ENCODE data around the gene PKHD1.
"Not testable (repeated sequence)": the region's sequence is repeated elsewhere in the genome, so short reads cannot be mapped to it uniquely, and the experiment has no call there.

Gene PKHD1

DNA sequence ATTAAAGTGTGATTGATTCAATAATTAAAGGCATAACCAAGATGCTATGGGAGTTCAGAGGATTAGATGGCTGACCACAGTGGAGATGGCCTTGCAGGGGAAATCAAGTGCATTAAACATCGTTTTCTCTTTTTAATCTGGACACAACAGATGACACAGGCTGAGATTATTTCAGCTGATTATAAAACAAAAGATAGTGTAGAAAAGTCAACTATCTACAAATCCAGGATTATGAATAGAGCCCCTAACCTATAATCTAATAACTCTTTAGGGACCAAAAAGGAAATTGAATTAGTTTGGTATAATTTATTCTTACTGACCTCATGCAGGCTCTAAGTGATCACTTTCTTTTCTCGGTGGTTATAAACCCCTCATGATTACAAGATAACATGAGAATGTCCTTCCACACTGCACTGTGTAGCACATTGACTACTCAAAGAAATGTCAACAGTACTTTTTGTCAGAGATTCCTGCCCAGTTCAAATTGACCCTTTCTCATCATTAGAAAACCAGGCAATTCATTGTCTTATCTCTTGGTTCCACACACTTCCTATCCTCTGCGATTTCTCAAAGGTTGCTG lies 122.1 kb downstream of the PKHD1 start:
- H3K9me3 Mint-ChIP-seq, result no peaks in the 10 kb centered on the region
- no peak for DNase-seq
- H3K27ac Mint-ChIP-seq, result no peak overlapping the region
- no peak for ATAC-seq
- H3K36me3 Mint-ChIP-seq (ENCODE audit: low read depth), result no peaks in the 10 kb centered on the region
- no peaks in the 10 kb centered on the region for H3K4me1 Mint-ChIP-seq
- peaks cover 3% of the 10 kb centered on the region for H3K27me3 Mint-ChIP-seq
- H3K4me3 Mint-ChIP-seq, result no peak overlapping the region

DNA sequence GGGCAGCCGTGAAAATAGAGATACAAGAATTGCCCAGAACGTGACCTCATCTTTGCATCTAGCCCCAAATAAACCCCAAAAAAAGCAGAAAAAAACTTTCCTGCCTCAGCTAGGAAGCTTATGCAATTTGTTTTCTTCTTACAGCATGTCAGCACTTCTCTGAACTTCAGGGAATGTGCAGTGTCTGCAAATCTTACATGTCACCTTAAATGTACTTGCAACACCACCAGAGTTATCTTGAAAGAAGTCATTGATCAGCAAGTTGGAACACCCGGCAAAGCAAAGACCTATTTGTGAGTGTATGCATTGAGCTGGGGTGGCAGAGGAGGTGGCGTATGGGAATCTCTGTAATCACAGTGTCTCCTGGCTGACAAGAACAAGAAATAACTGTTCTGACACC lies 123.4 kb downstream of the PKHD1 start:
- no peaks in the 10 kb centered on the region for H3K9me3 Mint-ChIP-seq
- no peak for ATAC-seq
- no peak overlapping the region for H3K4me3 Mint-ChIP-seq
- no peaks in the 10 kb centered on the region for H3K36me3 Mint-ChIP-seq (ENCODE audit: low read depth)
- no peak for DNase-seq
- H3K27ac Mint-ChIP-seq, result no peak overlapping the region
- H3K27me3 Mint-ChIP-seq, result peaks cover 8% of the 10 kb centered on the region
- H3K4me1 Mint-ChIP-seq, result no peaks in the 10 kb centered on the region

DNA sequence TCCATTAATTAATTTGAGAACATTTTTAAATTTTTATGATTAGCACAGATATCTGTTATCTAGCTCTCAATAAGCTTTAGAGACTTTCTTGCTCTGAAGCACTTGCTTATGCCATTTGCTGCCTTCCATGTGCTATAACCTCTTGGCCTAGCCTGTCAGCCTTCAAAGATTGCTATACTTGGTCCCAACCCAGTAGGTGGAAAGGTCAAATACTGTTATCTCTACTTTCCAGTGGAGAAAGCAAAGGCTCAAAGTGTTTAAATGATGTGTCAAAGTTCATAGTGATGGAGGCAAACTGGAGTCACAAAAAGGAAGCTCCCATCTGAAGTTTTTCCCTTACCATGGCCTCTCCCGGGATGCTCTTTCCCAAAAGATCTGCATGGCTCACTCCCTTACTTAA lies 125.1 kb downstream of the PKHD1 start:
- no peak for DNase-seq
- no peak for ATAC-seq
- Mint-ChIP-seq H3K36me3 (ENCODE audit: low read depth) (no peaks in the 10 kb centered on the region), H3K27me3 (peaks cover 12% of the 10 kb centered on the region), H3K9me3 (no peaks in the 10 kb centered on the region), H3K4me3 (no peak overlapping the region), H3K4me1 (no peaks in the 10 kb centered on the region), H3K27ac (no peak overlapping the region)

DNA sequence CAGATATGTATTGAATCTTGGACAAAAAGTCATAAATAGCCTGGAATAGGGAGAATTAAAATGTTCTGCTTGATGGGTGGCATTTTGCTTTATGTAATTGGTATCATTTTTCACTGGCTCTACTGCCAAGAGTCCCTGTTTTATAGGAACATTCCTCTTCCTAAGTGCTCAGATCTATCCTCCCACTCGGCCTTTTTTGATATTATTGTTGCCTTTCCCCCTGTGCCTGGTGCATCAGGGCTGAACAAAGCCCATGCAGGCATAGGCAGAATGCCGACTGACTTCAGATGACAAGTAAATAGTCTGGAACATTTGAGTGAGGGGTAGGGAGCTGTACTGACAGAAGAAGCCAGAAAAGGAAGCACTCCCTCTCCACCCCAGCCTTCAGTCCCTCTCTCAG lies 127.0 kb downstream of the PKHD1 start:
- Mint-ChIP-seq H3K27ac (no peak overlapping the region), H3K4me3 (no peak overlapping the region), H3K9me3 (no peaks in the 10 kb centered on the region), H3K4me1 (no peaks in the 10 kb centered on the region), H3K36me3 (ENCODE audit: low read depth) (no peaks in the 10 kb centered on the region), H3K27me3 (peaks cover 14% of the 10 kb centered on the region)
- ATAC-seq (no peak), DNase-seq (no peak)

DNA sequence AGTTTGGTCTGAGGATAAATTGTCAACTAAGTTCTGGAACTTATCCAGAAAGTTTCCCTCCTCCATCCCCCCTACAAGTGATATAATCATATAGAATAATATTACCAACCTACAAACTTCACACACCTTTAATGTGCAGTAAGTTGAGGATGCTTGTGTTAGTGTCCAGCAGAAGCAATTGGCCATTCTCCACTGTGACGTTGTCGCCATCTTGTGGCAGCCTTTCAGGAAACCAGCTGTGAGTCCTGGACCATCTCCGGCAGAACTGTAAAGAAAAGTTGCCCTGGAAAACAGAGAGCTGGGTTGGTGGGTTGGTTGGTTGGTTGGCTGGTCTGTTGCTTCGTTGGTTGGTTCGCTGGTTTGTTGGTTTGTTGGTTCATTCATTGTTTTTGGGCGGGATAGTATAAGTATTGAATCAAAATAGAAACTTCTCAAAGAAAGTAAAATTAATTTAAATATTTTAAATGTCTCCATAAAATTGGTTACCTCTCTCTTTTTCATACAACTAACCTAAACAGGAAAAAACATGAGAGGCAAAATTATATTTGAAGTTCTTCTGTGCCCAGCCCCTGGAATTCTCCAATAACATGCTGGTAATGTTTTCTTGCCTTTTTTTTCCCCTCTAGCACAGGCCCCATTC lies 127.5 kb downstream of the PKHD1 start:
- Mint-ChIP-seq H3K27ac (no peak overlapping the region), H3K4me3 (no peak overlapping the region), H3K27me3 (peaks cover 14% of the 10 kb centered on the region), H3K36me3 (ENCODE audit: low read depth) (no peaks in the 10 kb centered on the region), H3K4me1 (no peaks in the 10 kb centered on the region), H3K9me3 (no peaks in the 10 kb centered on the region)
- ATAC-seq (no peak), DNase-seq (peak; percentile 57)

DNA sequence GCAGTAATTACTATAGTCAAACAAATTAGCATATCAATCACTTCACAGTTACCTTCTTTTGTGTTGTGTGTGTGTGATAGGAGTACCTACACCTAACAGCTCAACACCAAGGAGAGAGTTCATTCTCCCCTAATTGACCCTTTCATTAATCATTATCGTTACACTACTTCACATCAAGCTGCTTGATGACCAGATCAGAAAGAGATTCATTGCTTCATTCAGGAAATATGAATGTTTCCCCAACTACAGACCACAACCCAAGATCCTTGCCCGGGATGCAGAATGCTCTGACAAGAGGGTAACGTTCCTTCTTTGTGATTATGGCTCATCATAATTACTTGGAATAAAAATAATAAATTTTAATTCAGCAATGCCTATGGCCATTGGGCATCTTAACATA lies 132.7 kb downstream of the PKHD1 start:
- H3K9me3 Mint-ChIP-seq, result no peaks in the 10 kb centered on the region
- no peaks in the 10 kb centered on the region for H3K36me3 Mint-ChIP-seq (ENCODE audit: low read depth)
- H3K27ac Mint-ChIP-seq, result no peak overlapping the region
- peaks cover 8% of the 10 kb centered on the region for H3K27me3 Mint-ChIP-seq
- no peak for ATAC-seq
- H3K4me3 Mint-ChIP-seq, result no peak overlapping the region
- H3K4me1 Mint-ChIP-seq, result no peaks in the 10 kb centered on the region
- DNase-seq, result no peak

DNA sequence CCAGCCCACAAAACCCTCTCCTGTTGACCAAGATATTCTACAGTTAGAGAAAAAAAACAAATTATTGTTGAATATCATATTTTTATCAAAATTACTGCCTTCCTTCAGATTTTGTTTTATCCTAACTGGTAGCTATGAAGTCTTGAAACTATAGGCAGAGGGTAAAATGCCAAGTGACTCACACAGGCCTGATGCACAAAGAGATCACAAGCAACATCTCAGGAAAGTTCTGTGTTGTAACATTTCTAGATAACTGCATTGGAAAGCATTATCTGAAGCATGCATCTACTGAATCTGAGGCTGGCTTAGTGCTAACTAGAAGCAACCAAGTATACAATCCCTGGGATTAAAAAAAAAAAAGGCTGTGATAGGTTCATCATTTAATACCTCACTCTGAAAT lies 134.2 kb downstream of the PKHD1 start:
- Mint-ChIP-seq H3K27ac (no peak overlapping the region), H3K27me3 (peaks cover 5% of the 10 kb centered on the region), H3K4me3 (no peak overlapping the region), H3K4me1 (no peaks in the 10 kb centered on the region), H3K36me3 (ENCODE audit: low read depth) (no peaks in the 10 kb centered on the region), H3K9me3 (no peaks in the 10 kb centered on the region)
- DNase-seq (no peak), ATAC-seq (no peak)

DNA sequence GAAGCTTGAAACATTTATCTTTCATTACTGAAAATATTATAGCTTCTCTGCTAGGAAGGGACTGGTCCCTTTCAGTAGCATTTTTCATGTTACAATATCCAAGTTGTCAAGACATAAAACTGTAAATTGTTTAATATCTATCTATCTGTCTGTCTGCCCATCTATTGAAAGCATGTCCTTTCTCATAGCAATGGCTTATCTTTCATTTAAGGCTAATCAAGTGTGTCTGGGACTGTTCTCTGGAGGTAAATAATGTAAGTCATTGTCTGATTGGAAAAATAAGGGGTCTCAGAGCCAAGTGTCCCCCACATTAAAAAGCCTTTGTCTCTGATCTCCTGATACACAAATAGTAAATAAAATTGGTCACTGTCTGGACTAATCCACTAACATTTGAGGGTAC lies 135.5 kb downstream of the PKHD1 start:
- H3K27me3 Mint-ChIP-seq, result no peaks in the 10 kb centered on the region
- H3K9me3 Mint-ChIP-seq, result no peaks in the 10 kb centered on the region
- no peak for DNase-seq
- H3K4me3 Mint-ChIP-seq, result no peak overlapping the region
- no peaks in the 10 kb centered on the region for H3K4me1 Mint-ChIP-seq
- no peak overlapping the region for H3K27ac Mint-ChIP-seq
- no peak for ATAC-seq
- no peaks in the 10 kb centered on the region for H3K36me3 Mint-ChIP-seq (ENCODE audit: low read depth)

DNA sequence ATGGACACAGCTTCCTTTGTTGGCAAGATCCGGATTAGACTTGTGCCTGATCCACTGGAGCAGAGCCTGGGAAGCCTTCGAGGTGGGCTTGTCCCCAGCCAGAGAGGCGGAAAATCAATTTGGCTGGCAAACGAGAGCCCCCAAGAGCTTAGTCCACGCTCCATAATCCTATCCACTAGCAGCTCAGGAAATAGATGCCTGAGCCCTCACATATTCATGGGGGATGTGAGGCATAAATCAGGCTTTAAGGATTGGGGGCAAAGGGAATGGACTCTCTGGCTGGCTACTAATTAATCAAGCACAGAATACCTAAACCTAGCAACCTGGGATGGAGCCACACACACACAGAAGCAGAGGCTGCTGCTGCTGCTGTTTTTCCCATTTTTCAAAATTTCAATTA lies 137.9 kb downstream of the PKHD1 start:
- ATAC-seq (no peak), DNase-seq (no peak)
- no peak overlapping the region for H3K27ac Mint-ChIP-seq
- H3K36me3 Mint-ChIP-seq (ENCODE audit: low read depth), result no peaks in the 10 kb centered on the region
- no peak overlapping the region for H3K4me3 Mint-ChIP-seq
- no peaks in the 10 kb centered on the region for H3K27me3 Mint-ChIP-seq
- H3K9me3 Mint-ChIP-seq, result no peaks in the 10 kb centered on the region
- H3K4me1 Mint-ChIP-seq, result no peaks in the 10 kb centered on the region

DNA sequence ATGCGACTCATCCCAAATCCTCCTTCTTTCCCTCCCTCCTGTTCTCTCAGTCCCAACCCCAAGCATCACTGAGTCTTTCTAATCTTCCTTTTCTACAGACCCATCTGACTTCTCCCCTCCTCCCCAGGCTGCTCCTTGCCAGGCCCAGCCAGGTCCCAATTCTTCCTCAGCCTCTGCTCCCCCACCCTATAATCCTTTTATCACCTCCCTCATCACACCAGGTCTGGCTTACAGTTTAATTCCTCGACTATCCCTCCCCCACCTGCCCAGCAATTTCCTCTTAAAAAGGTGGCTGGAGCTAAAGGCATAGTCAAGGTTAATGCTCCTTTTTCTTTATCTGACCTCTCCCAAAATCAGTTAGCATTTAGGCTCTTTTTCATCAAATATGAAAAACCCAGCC lies 147.7 kb downstream of the PKHD1 start:
- H3K36me3 Mint-ChIP-seq (ENCODE audit: low read depth); H3K27ac Mint-ChIP-seq; H3K9me3 Mint-ChIP-seq; H3K4me1 Mint-ChIP-seq; H3K27me3 Mint-ChIP-seq; ATAC-seq; DNase-seq; H3K4me3 Mint-ChIP-seq: not testable (repeated sequence)

DNA sequence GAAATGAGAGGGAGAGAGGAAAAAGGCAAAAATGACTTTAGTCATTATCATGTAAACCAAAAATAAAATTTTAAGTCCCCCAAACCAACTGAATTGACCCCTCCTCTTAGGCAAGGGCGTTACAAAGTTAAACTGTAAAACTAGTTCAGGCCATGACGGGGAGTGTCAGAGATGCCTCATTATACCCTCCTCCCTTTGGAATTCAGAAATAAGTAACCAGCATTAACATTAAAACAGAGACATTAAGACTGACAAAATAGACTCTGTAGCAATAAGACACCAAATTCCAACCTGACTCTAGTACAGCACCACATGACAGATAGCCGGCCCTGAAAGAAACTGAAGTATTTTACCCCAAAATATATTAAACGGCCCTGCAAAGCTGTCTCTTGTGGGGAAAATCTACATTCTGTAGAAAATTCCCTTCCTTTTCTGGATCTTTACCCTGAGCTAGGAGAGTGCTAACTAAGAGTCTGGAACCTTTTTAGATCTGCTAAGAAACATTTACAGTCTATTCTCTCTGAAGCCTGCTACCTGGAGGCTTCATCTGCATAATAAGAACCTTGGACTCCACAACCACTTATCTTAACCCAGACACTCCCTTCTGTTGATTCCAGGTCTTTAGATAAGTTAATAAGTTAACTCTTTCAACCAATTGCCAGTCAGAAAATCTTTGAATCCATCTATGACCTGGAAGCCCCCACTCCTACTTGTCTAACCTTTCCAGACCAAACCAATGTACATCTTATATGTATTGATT lies 150.7 kb downstream of the PKHD1 start:
- no peak overlapping the region for H3K4me3 Mint-ChIP-seq
- no peak for ATAC-seq
- no peak for DNase-seq
- H3K36me3 Mint-ChIP-seq (ENCODE audit: low read depth), result no peaks in the 10 kb centered on the region
- no peaks in the 10 kb centered on the region for H3K4me1 Mint-ChIP-seq
- H3K9me3 Mint-ChIP-seq, result no peaks in the 10 kb centered on the region
- H3K27ac Mint-ChIP-seq, result no peak overlapping the region
- H3K27me3 Mint-ChIP-seq, result no peaks in the 10 kb centered on the region

DNA sequence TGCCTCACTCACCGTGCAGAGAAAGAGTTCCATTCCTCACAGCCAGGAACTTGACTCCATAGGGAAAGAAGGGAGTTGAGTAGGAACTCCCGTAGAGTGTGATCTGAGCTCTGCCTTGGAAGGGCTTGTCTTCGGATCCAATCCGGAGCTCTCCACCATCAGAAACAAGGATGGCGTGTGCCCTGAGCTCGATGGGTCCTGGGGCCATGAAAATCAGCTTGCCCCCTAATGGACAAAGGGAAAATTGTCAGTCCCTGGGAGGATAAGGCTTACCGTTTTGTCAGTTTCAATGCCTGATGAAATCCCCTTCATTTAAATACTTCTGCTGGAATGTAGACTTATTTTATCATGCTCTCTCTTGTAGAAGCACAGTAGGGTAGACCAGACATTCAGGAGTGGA lies 153.3 kb downstream of the PKHD1 start:
- no peaks in the 10 kb centered on the region for H3K9me3 Mint-ChIP-seq
- H3K4me1 Mint-ChIP-seq, result no peaks in the 10 kb centered on the region
- no peak for DNase-seq
- no peak for ATAC-seq
- no peaks in the 10 kb centered on the region for H3K27me3 Mint-ChIP-seq
- no peak overlapping the region for H3K27ac Mint-ChIP-seq
- H3K36me3 Mint-ChIP-seq (ENCODE audit: low read depth), result no peaks in the 10 kb centered on the region
- no peak overlapping the region for H3K4me3 Mint-ChIP-seq

DNA sequence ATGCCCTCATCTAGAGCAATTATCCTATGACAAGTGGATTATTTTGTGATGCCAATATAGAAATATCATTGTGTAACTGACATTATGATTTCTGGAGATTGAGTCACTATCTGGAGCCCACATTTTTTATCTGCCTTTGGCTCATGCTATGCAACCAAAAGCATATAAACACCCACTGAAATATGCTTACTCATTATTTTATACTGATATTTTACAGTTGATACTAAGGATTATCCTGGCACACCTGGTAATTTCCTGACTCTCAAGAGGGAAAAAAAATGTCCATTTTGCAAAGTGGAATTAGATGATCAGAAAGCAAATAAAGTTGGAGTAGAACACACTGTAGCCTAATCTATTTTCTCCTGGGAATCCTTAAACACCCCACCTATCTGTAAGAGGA lies 154.5 kb downstream of the PKHD1 start:
- Mint-ChIP-seq H3K27ac (no peak overlapping the region), H3K4me3 (no peak overlapping the region), H3K9me3 (no peaks in the 10 kb centered on the region), H3K27me3 (no peaks in the 10 kb centered on the region), H3K36me3 (ENCODE audit: low read depth) (no peaks in the 10 kb centered on the region), H3K4me1 (no peaks in the 10 kb centered on the region)
- no peak for ATAC-seq
- DNase-seq, result no peak

DNA sequence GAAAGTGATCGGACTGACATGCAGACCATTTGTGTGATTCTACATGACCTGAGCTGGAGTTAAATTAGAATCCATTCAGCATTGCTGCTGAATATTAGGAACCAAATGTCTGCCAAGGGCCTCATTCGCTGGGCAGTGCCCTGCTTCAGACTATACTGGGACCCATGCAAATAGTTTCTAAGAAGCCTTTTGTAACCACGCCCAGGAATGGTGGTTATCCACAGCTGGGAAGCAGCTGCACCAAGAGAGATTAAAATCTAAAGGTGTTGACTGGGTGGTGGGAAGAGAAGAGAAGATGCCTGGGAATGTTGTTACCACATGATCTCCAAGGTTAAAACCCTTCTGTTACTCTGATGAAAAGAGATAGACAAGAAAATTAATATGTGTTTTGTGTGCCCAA lies 156.8 kb downstream of the PKHD1 start:
- no peak for ATAC-seq
- no peak overlapping the region for H3K27ac Mint-ChIP-seq

DNA sequence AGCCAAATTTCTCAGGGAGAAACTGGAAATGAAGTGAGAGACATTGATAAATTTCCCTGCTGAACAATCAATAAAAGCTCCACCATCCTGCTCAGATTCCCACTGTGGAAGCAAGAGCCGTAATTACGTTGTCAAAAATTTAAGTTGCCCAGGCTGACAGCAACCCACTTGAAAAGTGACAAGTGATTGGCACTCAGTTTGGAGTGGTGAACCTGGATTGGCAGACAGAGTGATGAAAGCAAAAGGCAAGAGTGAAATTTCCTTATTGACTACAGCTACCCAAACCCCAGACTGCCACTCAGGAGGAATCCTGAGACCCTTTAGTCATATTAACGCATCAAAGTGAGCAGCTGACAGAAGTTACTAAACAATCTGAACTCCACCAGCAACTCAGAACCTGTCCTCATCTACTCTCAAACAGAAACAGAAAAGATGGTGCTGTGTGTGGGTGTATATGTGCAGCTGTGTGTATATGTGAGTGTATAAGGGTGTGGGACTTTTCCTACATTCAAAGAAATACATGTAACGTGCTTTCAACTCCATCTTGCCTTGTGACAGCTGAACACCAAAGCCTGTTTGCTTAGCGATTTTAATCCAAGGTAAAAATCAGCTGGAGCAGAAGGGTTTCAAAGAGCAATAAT lies 157.4 kb downstream of the PKHD1 start:
- ATAC-seq (no peak), DNase-seq (no peak)
- H3K4me3 Mint-ChIP-seq, result no peak overlapping the region
- no peaks in the 10 kb centered on the region for H3K27me3 Mint-ChIP-seq
- H3K27ac Mint-ChIP-seq, result no peak overlapping the region
- H3K9me3 Mint-ChIP-seq, result no peaks in the 10 kb centered on the region
- no peaks in the 10 kb centered on the region for H3K4me1 Mint-ChIP-seq
- no peaks in the 10 kb centered on the region for H3K36me3 Mint-ChIP-seq (ENCODE audit: low read depth)

More for the DNA sequence above, 156.8 kb downstream of the PKHD1 start:
- Mint-ChIP-seq H3K9me3 (no peaks in the 10 kb centered on the region), H3K4me3 (no peak overlapping the region), H3K36me3 (ENCODE audit: low read depth) (no peaks in the 10 kb centered on the region), H3K27me3 (no peaks in the 10 kb centered on the region), H3K4me1 (no peaks in the 10 kb centered on the region)
- no peak for DNase-seq

Measured in activated naive CD8-positive, alpha-beta T cell treated with anti-CD3 and anti-CD28 coated beads, Interleukin-2, amount 50 U/mL, for 24 hours (primary cell).